GM21515 (cell line): ENCODE data around the gene NME2.
"Not testable (repeated sequence)": the region's sequence is repeated elsewhere in the genome, so short reads cannot be mapped to it uniquely, and the experiment has no call there.

Experiments
- ATAC-seq: cut with Tn5 transposase; IDR thresholded peaks from one replicate; pipeline ENCODE4 v1.9.1; 2021; ENCODE audit not compliant: unreplicated experiment

The NME2 gene

GRCh38 chr17:51166198-51166986 lies at the start of gene NME2:
NME2 (plus strand) TSS chr17:51166411; CDS start chr17:51166831, 420 bp downstream.
- ATAC-seq = peak; percentile 75

- no peak for ATAC-seq
Observed at GRCh38 chr17:51118330-51119195, 47.6 kb upstream of the NME2 start.

- peak; percentile 32 for ATAC-seq
Observed at GRCh38 chr17:51119415-51120356, 46.5 kb upstream of the NME2 start.

GRCh38 chr17:51120357-51120738 lies 45.9 kb upstream of the NME2 start:
- ATAC-seq = peak; percentile 40

- peak; percentile 73 for ATAC-seq
Observed at GRCh38 chr17:51120739-51121619, 45.2 kb upstream of the NME2 start, which contains the start of gene SPAG9. SPAG9 (minus strand) TSS chr17:51120868; CDS start chr17:51120656, 212 bp downstream.

GRCh38 chr17:51121620-51122472 lies 44.4 kb upstream of the NME2 start:
- ATAC-seq = no peak

- ATAC-seq = not testable (repeated sequence)
Observed at GRCh38 chr17:51122473-51123115, 43.6 kb upstream of the NME2 start.

- ATAC-seq = no peak
Observed at GRCh38 chr17:51124640-51125503, 41.3 kb upstream of the NME2 start.

- no peak for ATAC-seq
Observed at GRCh38 chr17:51128076-51128475, 38.1 kb upstream of the NME2 start.

- no peak for ATAC-seq
Observed at GRCh38 chr17:51132964-51133319, 33.3 kb upstream of the NME2 start.

GRCh38 chr17:51133365-51133764 lies 32.8 kb upstream of the NME2 start:
- ATAC-seq = no peak

GRCh38 chr17:51135956-51136355 lies 30.3 kb upstream of the NME2 start:
- no peak for ATAC-seq

- no peak for ATAC-seq
Observed at GRCh38 chr17:51142597-51142996, 23.6 kb upstream of the NME2 start.

GRCh38 chr17:51144266-51145022 lies 21.8 kb upstream of the NME2 start:
- ATAC-seq = no peak

GRCh38 chr17:51147650-51148049 lies 18.6 kb upstream of the NME2 start:
- ATAC-seq = no peak

GRCh38 chr17:51149163-51149562 lies 17.0 kb upstream of the NME2 start:
- no peak for ATAC-seq

GRCh38 chr17:51150932-51151331 lies 15.3 kb upstream of the NME2 start:
- ATAC-seq = no peak
